ENCODE results near the gene ZFYVE28. TPM values are rescaled to one million over a fixed set of nuclear protein-coding genes. Genes with fewer than 3 reads are reported as not detected.

The ZFYVE28 gene
- total and polyA plus RNA-seq, 2 experiments from 2014 or later: 4.6 to 9.6 TPM

- Histone ChIP-seq H3K4me3 (no peak overlapping the region), H4K20me1 (ENCODE audit: insufficient read depth) (no peaks in the 10 kb centered on the region), H3K27me3 (replicated peaks; ENCODE audit: insufficient read depth) (no peaks in the 10 kb centered on the region), H3K27ac (no peak overlapping the region), H3F3A (ENCODE audit: insufficient read depth) (no peaks in the 10 kb centered on the region), H3K9me3 (ENCODE audit: low read depth) (no peaks in the 10 kb centered on the region), H2AFZ (no peak overlapping the region), H3K9me2 (ENCODE audit: insufficient read depth) (no peaks in the 10 kb centered on the region), H3K36me3 (ENCODE audit: low read depth) (no peaks in the 10 kb centered on the region), H3K4me1 (ENCODE audit: insufficient read depth) (peaks cover 13% of the 10 kb centered on the region), H3K79me2 (ENCODE audit: insufficient read depth) (no peaks in the 10 kb centered on the region), H3K9ac (no peak overlapping the region), H3K4me2 (ENCODE audit: unreplicated experiment) (peak overlapping the region; percentile 85)
- 92 to 94% methylated on average over 6 to 7 of the region's 7 CpGs for WGBS, 2 experiments (ENCODE audit: low coverage in 1 of 2, low lambda C conversion rate in 2 of 2, missing lambda C conversion rate in 2 of 2)
- in situ Hi-C loops (cut with MboI): no loop called here
- DNase-seq: no peak
- TF ChIP-seq EZH2 (IDR thresholded peaks at IDR 0.05; ENCODE audit: insufficient read depth, poor library complexity, severe bottlenecking) (no peak), EZH2phosphoT487 (IDR thresholded peaks at IDR 0.05; ENCODE audit: insufficient read depth, low read depth) (no peak)
Observed at GRCh38 chr4:2402941-2403340, 15.5 kb downstream of the ZFYVE28 start.

- Histone ChIP-seq H3K4me1 (ENCODE audit: insufficient read depth) (peaks cover 13% of the 10 kb centered on the region), H3K4me3 (peak overlapping the region; percentile 58), H3K9ac (peak overlapping the region; percentile 18; the same call in 1 of the 2 replicates), H3K4me2 (ENCODE audit: unreplicated experiment) (peak overlapping the region; percentile 85), H3K9me3 (ENCODE audit: low read depth) (no peaks in the 10 kb centered on the region), H3K9me2 (ENCODE audit: insufficient read depth) (no peaks in the 10 kb centered on the region), H4K20me1 (ENCODE audit: insufficient read depth) (no peaks in the 10 kb centered on the region), H3K27ac (no peak overlapping the region), H2AFZ (peak overlapping the region; percentile 74), H3K79me2 (ENCODE audit: insufficient read depth) (no peaks in the 10 kb centered on the region), H3K36me3 (ENCODE audit: low read depth) (no peaks in the 10 kb centered on the region), H3F3A (ENCODE audit: insufficient read depth) (no peaks in the 10 kb centered on the region), H3K27me3 (replicated peaks; ENCODE audit: insufficient read depth) (no peaks in the 10 kb centered on the region)
- in situ Hi-C loops (cut with MboI): no loop called here
- DNase-seq: peak; percentile 54
- TF ChIP-seq EZH2 (IDR thresholded peaks at IDR 0.05; ENCODE audit: insufficient read depth, poor library complexity, severe bottlenecking) (no peak), EZH2phosphoT487 (IDR thresholded peaks at IDR 0.05; ENCODE audit: insufficient read depth, low read depth) (no peak)
- WGBS, 2 experiments (ENCODE audit: low coverage in 1 of 2, low lambda C conversion rate in 2 of 2, missing lambda C conversion rate in 2 of 2): 3 to 4% methylated on average over 23 to 27 of the region's 27 CpGs
Observed at GRCh38 chr4:2402048-2402842, 16.2 kb downstream of the ZFYVE28 start.

GRCh38 chr4:2401610-2401983, 16.8 kb downstream of the ZFYVE28 start:
- TF ChIP-seq EZH2phosphoT487 (IDR thresholded peaks at IDR 0.05; ENCODE audit: insufficient read depth, low read depth) (no peak), EZH2 (IDR thresholded peaks at IDR 0.05; ENCODE audit: insufficient read depth, poor library complexity, severe bottlenecking) (no peak)
- Histone ChIP-seq H2AFZ (peak overlapping the region; percentile 74), H4K20me1 (ENCODE audit: insufficient read depth) (no peaks in the 10 kb centered on the region), H3K4me1 (ENCODE audit: insufficient read depth) (peaks cover 13% of the 10 kb centered on the region), H3K9me2 (ENCODE audit: insufficient read depth) (no peaks in the 10 kb centered on the region), H3K27ac (no peak overlapping the region), H3F3A (ENCODE audit: insufficient read depth) (no peaks in the 10 kb centered on the region), H3K4me3 (peak overlapping the region; percentile 58), H3K9me3 (ENCODE audit: low read depth) (no peaks in the 10 kb centered on the region), H3K9ac (peak overlapping the region; percentile 18; the same call in 1 of the 2 replicates), H3K79me2 (ENCODE audit: insufficient read depth) (no peaks in the 10 kb centered on the region), H3K27me3 (replicated peaks; ENCODE audit: insufficient read depth) (no peaks in the 10 kb centered on the region), H3K4me2 (ENCODE audit: unreplicated experiment) (peak overlapping the region; percentile 85), H3K36me3 (ENCODE audit: low read depth) (no peaks in the 10 kb centered on the region)
- DNase-seq: no peak
- in situ Hi-C loops (cut with MboI): no loop called here
- WGBS, 2 experiments (ENCODE audit: low coverage in 1 of 2, low lambda C conversion rate in 2 of 2, missing lambda C conversion rate in 2 of 2): 45 to 46% methylated on average over 15 of the region's 15 CpGs

GRCh38 chr4:2400841-2401609, 17.4 kb downstream of the ZFYVE28 start:
- Histone ChIP-seq H3K9me2 (ENCODE audit: insufficient read depth) (no peaks in the 10 kb centered on the region), H3K27me3 (replicated peaks; ENCODE audit: insufficient read depth) (no peaks in the 10 kb centered on the region), H4K20me1 (ENCODE audit: insufficient read depth) (no peaks in the 10 kb centered on the region), H3K4me2 (ENCODE audit: unreplicated experiment) (no peak overlapping the region), H3K4me3 (no peak overlapping the region), H3F3A (ENCODE audit: insufficient read depth) (no peaks in the 10 kb centered on the region), H3K9me3 (ENCODE audit: low read depth) (no peaks in the 10 kb centered on the region), H3K79me2 (ENCODE audit: insufficient read depth) (no peaks in the 10 kb centered on the region), H3K9ac (no peak overlapping the region), H2AFZ (no peak overlapping the region), H3K36me3 (ENCODE audit: low read depth) (no peaks in the 10 kb centered on the region), H3K27ac (no peak overlapping the region), H3K4me1 (ENCODE audit: insufficient read depth) (peaks cover 13% of the 10 kb centered on the region)
- TF ChIP-seq EZH2phosphoT487 (IDR thresholded peaks at IDR 0.05; ENCODE audit: insufficient read depth, low read depth) (no peak), EZH2 (IDR thresholded peaks at IDR 0.05; ENCODE audit: insufficient read depth, poor library complexity, severe bottlenecking) (no peak)
- 74 to 87% methylated on average over 13 of the region's 15 CpGs for WGBS, 2 experiments (ENCODE audit: low coverage in 1 of 2, low lambda C conversion rate in 2 of 2, missing lambda C conversion rate in 2 of 2)
- in situ Hi-C loops (cut with MboI): no loop called here
- DNase-seq: no peak
